HEK293 (cell line): ENCODE results near the gene FNDC3A.

Source experiments
- CTCF ChIA-PET: fragments of 350-600 bp; formaldehyde crosslinking; extraction: SDS; loops from one replicate; lab custom pipeline; 2021; ENCODE audit warnings: antibody characterized with exemption; lab: Yijun Ruan, JAX
- POLR2A ChIA-PET: fragments of 300-600 bp; formaldehyde crosslinking; extraction: SDS; loops from one replicate; lab custom pipeline; 2020; ENCODE audit warnings: antibody characterized with exemption, inconsistent platforms; lab: Yijun Ruan, JAX
- H3K27ac ChIP-seq: fragments of 200-500 bp; sonication (Bioruptor generic); 2 replicates; pipeline ENCODE4 v1.5.1; 2014; ENCODE audit warnings: low read depth, low read length, control low read depth, inconsistent platforms; ENCODE audit errors: extremely low read depth
- H3K36me3 ChIP-seq, 2 experiments: fragments of 200-500 bp in 1 of 2; sonication (Bioruptor generic) in 1 of 2; 1 replicate in 1 of 2; 2 replicates in 1 of 2; pipeline ENCODE4 v1.5.1; 2014 to 2017; ENCODE audit warnings: inconsistent platforms in 2 of 2, low read length in 2 of 2; ENCODE audit not compliant: control insufficient read depth in 2 of 2, insufficient read depth in 1 of 2
- H3K4me1 ChIP-seq: fragments of 200-500 bp; sonication (Bioruptor generic); 2 replicates; pipeline ENCODE4 v1.5.1; 2014; ENCODE audit warnings: mild to moderate bottlenecking, low read length, inconsistent platforms; ENCODE audit not compliant: control insufficient read depth, insufficient read depth
- H3K4me3 ChIP-seq: 2 replicates; pipeline ENCODE4 v1.5.1; 2011; ENCODE audit warnings: low read depth, mild to moderate bottlenecking, control low read depth, low read length, moderate library complexity
- H3K9me3 ChIP-seq: fragments of 200-500 bp; sonication (Bioruptor generic); 2 replicates; pipeline ENCODE4 v1.5.1; 2014; ENCODE audit warnings: low read depth, low read length, inconsistent platforms; ENCODE audit not compliant: control insufficient read depth, insufficient read depth
- AEBP2 ChIP-seq: fragments of 450-650 bp; formaldehyde crosslinking; IDR thresholded peaks from 2 replicates; pipeline ENCODE4 v1.5.1; 2016; ENCODE audit warnings: missing biosample characterization, missing genetic modification characterization, borderline replicate concordance
- KLF9 ChIP-seq: fragments of 450-650 bp; formaldehyde crosslinking; IDR thresholded peaks from 2 replicates; pipeline ENCODE4 v1.5.1; 2016; ENCODE audit warnings: missing biosample characterization, missing genetic modification characterization, low read depth
- MEIS1 ChIP-seq: sonication (generic); formaldehyde crosslinking; IDR thresholded peaks from 2 replicates; pipeline ENCODE4 v1.8.1; 2022; ENCODE audit warnings: missing genetic modification reagents, mild to moderate bottlenecking, borderline replicate concordance
- MZF1 ChIP-seq: fragments of 450-650 bp; formaldehyde crosslinking; IDR thresholded peaks from 2 replicates; pipeline ENCODE4 v1.5.1; 2017; ENCODE audit warnings: missing biosample characterization, missing genetic modification characterization, borderline replicate concordance
- PRDM6 ChIP-seq: fragments of 450-650 bp; formaldehyde crosslinking; IDR thresholded peaks from 2 replicates; pipeline ENCODE4 v1.5.1; 2017; ENCODE audit warnings: missing biosample characterization, missing genetic modification characterization
- SP3 ChIP-seq: fragments of 450-650 bp; formaldehyde crosslinking; IDR thresholded peaks from 2 replicates; pipeline ENCODE4 v1.5.1; 2016; ENCODE audit warnings: missing biosample characterization, missing genetic modification characterization
- ZNF148 ChIP-seq: fragments of 450-650 bp; formaldehyde crosslinking; IDR thresholded peaks from 2 replicates; pipeline ENCODE4 v1.5.0; 2017; ENCODE audit warnings: missing biosample characterization, missing genetic modification characterization, borderline replicate concordance
- ZNF19 ChIP-seq: fragments of 450-650 bp; formaldehyde crosslinking; IDR thresholded peaks from 2 replicates; pipeline ENCODE4; 2016; ENCODE audit warnings: missing biosample characterization, missing genetic modification characterization, low read depth
- ZNF214 ChIP-seq: fragments of 450-650 bp; formaldehyde crosslinking; IDR thresholded peaks from 2 replicates; pipeline ENCODE4 v1.5.1; 2017; ENCODE audit warnings: missing biosample characterization, mild to moderate bottlenecking, missing genetic modification characterization, borderline replicate concordance
- ZNF280D ChIP-seq: fragments of 450-650 bp; formaldehyde crosslinking; IDR thresholded peaks from 2 replicates; pipeline ENCODE4 v1.5.1; 2016; ENCODE audit warnings: missing biosample characterization, missing genetic modification characterization
- ZNF391 ChIP-seq: fragments of 450-650 bp; formaldehyde crosslinking; IDR thresholded peaks from 2 replicates; pipeline ENCODE4 v1.5.1; 2016; ENCODE audit warnings: low read depth, missing biosample characterization, missing genetic modification characterization, borderline replicate concordance
- ZNF394 ChIP-seq: fragments of 450-650 bp; formaldehyde crosslinking; IDR thresholded peaks from 2 replicates; pipeline ENCODE4 v1.5.1; 2016; ENCODE audit warnings: missing biosample characterization, missing genetic modification characterization, mild to moderate bottlenecking, moderate library complexity, borderline replicate concordance
- ZNF521 ChIP-seq: fragments of 450-650 bp; formaldehyde crosslinking; IDR thresholded peaks from 2 replicates; pipeline ENCODE4 v1.5.1; 2017; ENCODE audit warnings: missing biosample characterization, mild to moderate bottlenecking, missing genetic modification characterization
- ZNF561 ChIP-seq: fragments of 450-650 bp; IDR thresholded peaks from 2 replicates; pipeline ENCODE4 v1.5.1; 2018; ENCODE audit warnings: missing biosample characterization, missing genetic modification characterization, borderline replicate concordance
- ZNF596 ChIP-seq: fragments of 450-650 bp; IDR thresholded peaks from 2 replicates; pipeline ENCODE4 v1.5.0; 2018; ENCODE audit warnings: missing biosample characterization, mild to moderate bottlenecking, missing genetic modification characterization, moderate library complexity
- ZNF610 ChIP-seq: fragments of 450-650 bp; formaldehyde crosslinking; IDR thresholded peaks from 2 replicates; pipeline ENCODE4 v1.5.1; 2016; ENCODE audit warnings: missing biosample characterization, missing genetic modification characterization, borderline replicate concordance
- ZNF670 ChIP-seq: fragments of 450-650 bp; formaldehyde crosslinking; IDR thresholded peaks from 2 replicates; pipeline ENCODE4 v1.5.1; 2016; ENCODE audit warnings: missing biosample characterization, missing genetic modification characterization, low read depth
- ZNF76 ChIP-seq: fragments of 450-650 bp; formaldehyde crosslinking; IDR thresholded peaks from 2 replicates; pipeline ENCODE4; 2016; ENCODE audit warnings: low read depth, missing biosample characterization, missing genetic modification characterization, borderline replicate concordance
- ZSCAN30 ChIP-seq: fragments of 450-650 bp; IDR thresholded peaks from 2 replicates; pipeline ENCODE4 v1.5.1; 2018; ENCODE audit warnings: missing biosample characterization, mild to moderate bottlenecking, missing genetic modification characterization, moderate library complexity

Gene FNDC3A

GRCh38 chr13:48978942-48979601, 3.4 kb downstream of the FNDC3A start (continued):
- no peak for TF ChIP-seq MEIS1
- TF ChIP-seq ZNF19 (tag by site-specific recombination): no peak

- Histone ChIP-seq H3K36me3 (no peaks in the 10 kb centered on the region), H3K4me3 (no peak overlapping the region), H3K27ac (no peak overlapping the region), H3K9me3 (no peaks in the 10 kb centered on the region), H3K4me1 (peaks cover 16% of the 10 kb centered on the region; the same call in 1 of the 2 replicates)
- ChIA-PET CTCF (no interaction called here), POLR2A (no interaction called here)
- no peak for TF ChIP-seq ZNF670 (tag by site-specific recombination)
- TF ChIP-seq ZNF280D (tag by site-specific recombination): no peak
- TF ChIP-seq ZNF561 (tag by site-specific recombination): 0 out of 2 replicates have a peak, but pooled peaks have one; percentile 45
- TF ChIP-seq ZNF214 (tag by site-specific recombination): no peak
- peak; percentile 61; the same call in 1 of the 2 replicates for TF ChIP-seq PRDM6 (tag by site-specific recombination)
- no peak for TF ChIP-seq ZNF610
Measured at GRCh38 chr13:48979892-48980291, 4.2 kb downstream of the FNDC3A start.

- Histone ChIP-seq H3K4me1 (peaks cover 12% of the 10 kb centered on the region; the same call in 1 of the 2 replicates), H3K36me3 (no peaks in the 10 kb centered on the region), H3K9me3 (no peaks in the 10 kb centered on the region), H3K4me3 (no peak overlapping the region), H3K27ac (no peak overlapping the region)
- TF ChIP-seq ZNF521: no peak
- no peak for TF ChIP-seq ZNF148
- ChIA-PET POLR2A (no interaction called here), CTCF (no interaction called here)
Measured at GRCh38 chr13:48983331-48983730, 7.6 kb downstream of the FNDC3A start.

- ChIA-PET CTCF (no interaction called here), POLR2A (no interaction called here)
- H3K27ac ChIP-seq: no peak overlapping the region
- H3K36me3 ChIP-seq: no peaks in the 10 kb centered on the region
- H3K9me3 ChIP-seq: no peaks in the 10 kb centered on the region
- no peak overlapping the region for H3K4me3 ChIP-seq
- TF ChIP-seq ZNF76 (tag by site-specific recombination): no peak
- TF ChIP-seq SP3 (tag by site-specific recombination): no peak
- no peak for TF ChIP-seq ZNF391
- no peak for TF ChIP-seq ZNF394 (tag by site-specific recombination)
- TF ChIP-seq AEBP2: no peak
- no peak for TF ChIP-seq ZNF596 (tag by site-specific recombination)
- no peak for TF ChIP-seq ZSCAN30 (tag by site-specific recombination)
- no peak for TF ChIP-seq KLF9
- TF ChIP-seq MZF1 (tag by site-specific recombination): no peak
- H3K4me1 ChIP-seq: no peaks in the 10 kb centered on the region
Measured at GRCh38 chr13:48985756-48986155, 10.0 kb downstream of the FNDC3A start.
